GM18526 (cell line): ENCODE measurements around the gene ADAP1.

Source experiments
- POLR2A ChIP-seq: IDR thresholded peaks from 3 replicates; pipeline ENCODE4 v1.6.1; 2011; ENCODE audit not compliant: insufficient read length; ENCODE audit errors: extremely low read depth

Gene ADAP1

GRCh38 chr7:968205-969105 lies 14.0 kb upstream of the ADAP1 start:
- TF ChIP-seq POLR2A: no peak

DNA sequence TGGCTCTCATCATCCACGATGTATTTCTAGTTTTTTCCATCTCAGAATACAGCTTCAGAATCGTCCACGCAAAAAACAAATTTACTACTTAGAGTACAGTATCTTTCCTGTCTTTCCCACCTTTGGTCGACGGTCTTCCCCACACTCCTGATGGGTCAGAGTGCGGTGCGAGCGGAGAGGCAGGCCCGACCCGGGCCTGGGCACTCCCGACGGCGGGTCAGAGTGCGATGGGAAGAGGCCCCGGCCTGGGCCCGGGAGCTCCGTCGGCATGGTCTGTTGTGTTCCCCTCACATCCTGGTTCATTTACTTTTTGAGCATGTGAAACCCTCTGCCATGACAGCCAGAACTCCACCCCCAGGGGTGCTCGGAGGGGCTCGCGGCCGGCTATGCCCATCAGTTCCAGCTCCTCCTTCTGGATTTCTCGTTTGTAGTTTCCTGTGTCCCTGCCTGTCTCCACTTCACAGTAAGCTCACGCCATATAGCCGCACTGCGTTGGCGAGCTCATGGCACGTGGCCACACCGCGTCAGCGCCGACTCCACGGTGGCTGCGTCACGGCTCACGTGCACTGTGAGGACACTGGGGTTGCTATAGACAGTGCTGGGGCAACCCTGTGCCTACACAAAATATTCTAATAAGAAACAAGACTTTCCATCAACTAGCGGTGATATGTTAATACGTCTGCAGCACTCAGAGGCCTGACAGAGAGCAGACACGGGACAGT lies 13.0 kb upstream of the ADAP1 start:
- TF ChIP-seq POLR2A: no peak

GRCh38 chr7:966291-967069 lies 12.0 kb upstream of the ADAP1 start:
- no peak for TF ChIP-seq POLR2A

DNA sequence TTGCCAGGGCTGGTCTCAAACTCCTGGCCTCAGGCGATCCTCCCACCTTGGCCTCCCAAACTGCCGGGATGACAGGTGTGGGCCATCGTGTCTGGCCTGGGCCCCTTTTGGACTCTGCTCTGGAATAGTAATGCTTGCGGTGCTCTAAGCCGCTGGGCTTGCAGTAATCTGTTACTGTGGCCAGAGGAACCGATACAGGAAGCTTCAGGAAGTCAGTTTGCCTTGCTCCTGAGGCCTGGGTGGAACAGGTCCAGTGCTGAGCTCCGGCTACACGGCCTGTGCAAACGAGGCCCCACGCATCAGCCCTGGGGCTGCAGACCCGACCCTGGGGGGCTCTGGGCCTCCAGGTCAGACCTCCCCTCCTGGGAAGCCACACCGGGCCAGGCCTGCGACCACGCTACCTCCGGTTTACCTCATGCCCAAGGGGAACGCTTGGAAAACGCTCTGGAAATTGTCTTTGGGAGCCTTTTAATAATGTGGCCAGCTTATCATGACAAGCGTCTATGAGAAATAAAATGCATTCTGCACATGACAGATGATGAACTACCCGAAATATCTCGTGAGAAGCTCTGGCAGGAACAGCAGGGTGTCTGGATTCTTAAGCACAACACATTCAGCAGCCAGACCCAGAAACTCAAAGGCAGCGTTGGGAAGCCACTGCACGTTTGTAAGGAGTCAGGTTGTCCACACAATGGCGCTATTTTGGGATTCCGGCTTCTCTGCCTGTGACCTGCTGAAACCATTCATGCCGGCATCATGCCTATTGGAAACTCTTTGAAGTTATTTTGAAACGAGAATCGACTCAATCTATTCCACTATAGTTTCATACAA lies 10.1 kb upstream of the ADAP1 start:
- no peak for TF ChIP-seq POLR2A

DNA sequence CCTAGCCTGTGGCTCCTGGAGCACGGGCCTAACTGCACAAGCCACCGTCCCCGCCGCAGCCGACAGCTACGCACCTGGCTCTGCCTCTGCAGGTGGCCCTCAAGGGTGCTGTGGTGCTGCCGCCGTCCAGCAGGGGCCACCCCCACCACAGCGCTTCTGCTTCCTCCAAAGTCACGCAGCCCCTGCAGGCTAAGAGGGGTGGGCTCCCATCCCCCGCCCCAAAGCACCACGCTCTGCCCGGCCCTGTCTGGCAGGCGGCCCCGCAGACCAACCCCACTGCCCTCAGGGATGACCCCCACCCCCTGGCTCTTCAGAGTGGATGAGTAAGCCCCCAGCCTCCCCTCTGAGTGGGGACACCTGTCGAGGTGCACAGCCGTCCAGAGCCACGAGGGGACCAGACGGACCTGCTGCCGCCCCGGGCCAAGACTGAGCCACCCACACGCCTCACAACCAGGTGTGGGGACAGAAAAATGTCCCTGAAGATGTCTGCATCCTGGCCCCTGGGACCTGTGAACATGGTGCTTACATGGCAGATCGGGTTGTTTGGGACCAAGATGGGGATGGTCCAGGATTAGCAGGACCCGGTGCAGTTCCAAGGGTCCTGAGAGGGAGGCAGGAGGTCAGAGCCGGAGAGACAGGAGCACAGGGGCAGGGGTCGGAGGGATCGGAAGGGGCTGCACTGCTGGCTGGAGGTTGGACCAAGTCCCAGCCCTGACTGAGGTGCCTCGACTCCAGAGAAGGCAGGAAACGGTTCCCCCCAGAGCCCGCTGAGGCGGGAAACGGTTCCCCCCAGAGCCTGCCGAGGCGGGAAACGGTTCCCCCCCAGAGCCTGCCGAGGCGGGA lies 9.0 kb upstream of the ADAP1 start:
- no peak for TF ChIP-seq POLR2A

- no peak for TF ChIP-seq POLR2A
Measured at GRCh38 chr7:962401-963081, 8.1 kb upstream of the ADAP1 start.

GRCh38 chr7:961546-962400 lies 7.3 kb upstream of the ADAP1 start:
- TF ChIP-seq POLR2A: no peak

GRCh38 chr7:960269-960871 lies 5.9 kb upstream of the ADAP1 start:
- TF ChIP-seq POLR2A: no peak

DNA sequence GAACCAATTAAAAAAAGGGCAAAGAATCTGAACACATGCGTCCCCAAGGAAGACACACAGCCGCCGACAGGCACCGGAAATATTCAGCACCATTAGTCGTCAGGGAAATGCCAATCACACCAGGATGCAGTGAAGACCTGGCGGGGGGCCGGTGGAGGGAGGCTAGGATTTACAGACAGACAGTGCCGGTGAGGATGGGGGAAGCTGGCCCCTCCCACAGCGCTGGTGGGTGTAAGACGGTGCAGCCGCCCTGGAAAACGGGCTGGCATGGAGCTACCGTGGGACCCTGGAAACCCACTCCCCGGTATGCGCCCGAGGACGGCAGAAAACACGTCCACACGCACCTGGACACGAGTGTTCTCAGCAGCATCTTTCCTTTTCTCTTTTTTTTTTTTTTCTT lies 4.8 kb upstream of the ADAP1 start:
- TF ChIP-seq POLR2A: no peak

- TF ChIP-seq POLR2A: no peak
Measured at GRCh38 chr7:958221-959200, 4.0 kb upstream of the ADAP1 start.
